GM19043 (cell line): ENCODE data around the gene TMEM43.
A peak's percentile ranks its signal among the peaks of the same experiment; 100 is the strongest.

Experiments used
- ATAC-seq: cut with Tn5 transposase; IDR thresholded peaks from one replicate; pipeline ENCODE4 v1.9.1; 2021; ENCODE audit warnings: low read depth; ENCODE audit not compliant: unreplicated experiment

Gene TMEM43

DNA sequence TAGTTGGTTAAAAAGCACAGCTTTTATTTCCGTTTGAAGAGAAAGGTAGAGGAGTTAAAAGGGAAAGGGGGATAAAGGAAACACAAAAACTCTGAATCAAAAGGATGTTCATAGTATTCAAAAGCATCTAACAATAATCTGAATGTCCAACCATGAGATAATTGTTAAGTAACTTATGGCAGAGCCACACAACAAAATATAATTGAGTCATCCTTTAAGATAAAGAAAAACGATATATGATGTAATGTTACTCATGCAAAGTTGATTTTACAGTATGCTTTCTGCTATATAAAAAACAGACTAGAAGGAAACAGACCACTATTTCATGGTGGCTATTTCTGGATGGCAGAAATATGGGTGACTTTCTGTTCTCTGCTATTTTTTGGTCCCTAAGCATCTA, 49.6 kb downstream of the TMEM43 start:
- no peak for ATAC-seq

GRCh38 chr3:14175383-14176037, 50.7 kb downstream of the TMEM43 start:
- ATAC-seq, result peak; percentile 24

GRCh38 chr3:14177580-14178246, 52.9 kb downstream of the TMEM43 start:
- no peak for ATAC-seq

- ATAC-seq, result peak; percentile 87
These were observed 53.6 kb downstream of the TMEM43 start, which contains the start of the genes LSM3 and XPC for GRCh38 chr3:14178247-14179113. LSM3 (plus strand) TSS chr3:14178817; CDS start chr3:14178861, 44 bp downstream. XPC (minus strand) TSS chr3:14178601; CDS start chr3:14178568, 33 bp downstream.

DNA sequence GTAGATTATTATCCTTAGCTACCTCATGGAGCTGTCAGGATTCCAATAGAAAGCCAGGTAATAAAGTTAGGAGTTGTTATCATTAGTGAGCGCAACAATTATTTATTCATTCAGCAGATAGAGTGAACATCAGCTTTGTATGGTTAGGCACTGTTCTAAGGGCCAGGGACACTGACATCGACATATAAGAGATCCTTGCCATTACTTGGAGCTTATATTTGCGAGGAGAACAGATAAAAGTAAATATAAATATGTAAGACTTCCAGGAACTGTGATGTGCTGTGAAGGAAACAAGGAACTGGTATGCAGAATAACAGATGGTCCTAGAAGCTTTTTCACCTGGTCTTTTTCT, 54.2 kb downstream of the TMEM43 start:
- no peak for ATAC-seq

GRCh38 chr3:14179795-14180194, 54.9 kb downstream of the TMEM43 start:
- no peak for ATAC-seq

DNA sequence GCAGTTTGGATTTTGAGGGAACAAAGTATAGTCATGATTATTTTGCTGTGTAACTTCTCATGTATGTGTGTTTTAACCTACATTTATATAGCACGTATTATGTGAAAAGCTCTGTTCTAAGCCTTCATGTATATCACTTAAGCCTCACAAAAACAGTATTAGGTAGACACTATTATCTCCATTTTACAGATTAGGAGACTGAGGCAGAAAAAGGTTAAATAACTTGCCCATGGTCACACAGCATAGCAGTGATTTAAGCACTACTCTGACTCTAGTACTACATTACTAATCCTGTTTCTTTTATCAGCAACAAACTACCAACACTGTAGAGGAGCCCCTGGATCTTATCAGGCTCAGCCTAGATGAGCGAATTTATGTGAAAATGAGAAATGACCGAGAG, 56.4 kb downstream of the TMEM43 start:
- no peak for ATAC-seq

DNA sequence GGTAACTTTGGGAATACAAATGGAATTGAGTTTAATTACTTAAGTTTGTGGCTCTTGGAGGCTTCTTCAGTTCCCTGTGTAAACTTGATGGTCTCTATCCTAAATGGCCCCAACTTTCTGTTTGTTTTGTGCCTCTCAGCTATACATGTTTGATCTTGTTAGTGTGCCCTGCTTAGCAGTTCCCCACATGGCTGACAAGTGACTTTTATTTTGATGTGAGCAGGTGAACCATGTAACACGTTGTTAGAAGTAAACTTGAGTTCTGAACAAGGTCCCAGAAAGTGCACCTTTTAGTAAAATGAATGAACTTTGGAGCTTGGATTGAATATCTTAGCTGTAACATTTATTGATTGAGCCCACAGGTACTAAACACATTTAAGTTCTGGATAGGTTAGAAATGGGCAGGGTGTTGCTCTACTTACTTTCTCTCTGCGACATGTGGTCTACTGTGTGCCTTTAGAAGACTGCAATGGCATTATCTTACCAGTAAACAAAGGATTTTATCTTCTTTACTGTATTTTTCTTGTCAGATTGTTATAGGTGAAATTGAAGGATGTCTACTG, 58.2 kb downstream of the TMEM43 start:
- no peak for ATAC-seq

- ATAC-seq, result no peak
These were observed 62.1 kb downstream of the TMEM43 start for GRCh38 chr3:14186854-14187458.

GRCh38 chr3:14188041-14188754, 63.3 kb downstream of the TMEM43 start:
- no peak for ATAC-seq
